Suppressor macrophage treated with lipopolysaccharide for 4 hours (primary cell): ENCODE measurements around the gene KCNIP1.
"Not testable (repeated sequence)": the region's sequence is repeated elsewhere in the genome, so short reads cannot be mapped to it uniquely, and the experiment has no call there.

ENCODE experiments used
- DNase-seq: peaks from one replicate; pipeline ENCODE4 v3.0.0-alpha.2; 2020

Gene KCNIP1

GRCh38 chr5:170538696-170539586 lies 35.1 kb downstream of the KCNIP1 start:
- DNase-seq, result peak; percentile 89

GRCh38 chr5:170540271-170540670 lies 36.5 kb downstream of the KCNIP1 start:
- no peak for DNase-seq

GRCh38 chr5:170541146-170541769 lies 37.4 kb downstream of the KCNIP1 start:
- no peak for DNase-seq

DNA sequence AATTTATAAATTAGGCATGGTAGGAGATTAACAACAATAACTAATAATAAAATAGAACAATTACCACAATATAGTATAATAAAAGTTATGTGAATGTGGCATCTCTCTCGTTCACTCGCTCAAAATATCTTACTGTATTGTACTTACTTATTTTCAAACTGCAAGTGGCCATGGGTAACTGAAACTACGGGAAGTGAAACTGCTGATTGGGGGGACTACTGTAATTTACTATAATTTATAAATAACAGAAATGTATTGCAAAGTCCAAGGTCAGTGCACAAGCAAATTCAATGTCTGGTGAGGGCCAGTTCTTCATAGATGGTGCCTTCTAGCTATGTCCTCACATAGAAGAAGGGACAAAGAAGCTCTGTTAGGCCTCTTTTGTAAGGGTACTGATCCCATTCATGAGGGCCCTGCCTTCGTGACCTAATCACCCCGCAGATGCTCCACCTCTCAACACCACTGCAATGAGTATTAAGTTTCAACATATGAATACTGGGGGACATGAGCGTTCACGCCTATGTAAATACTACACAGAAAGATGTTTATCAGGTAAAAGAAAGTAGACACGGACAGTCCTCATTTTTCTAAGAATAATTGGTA lies 39.0 kb downstream of the KCNIP1 start:
- peak; percentile 29 for DNase-seq

DNA sequence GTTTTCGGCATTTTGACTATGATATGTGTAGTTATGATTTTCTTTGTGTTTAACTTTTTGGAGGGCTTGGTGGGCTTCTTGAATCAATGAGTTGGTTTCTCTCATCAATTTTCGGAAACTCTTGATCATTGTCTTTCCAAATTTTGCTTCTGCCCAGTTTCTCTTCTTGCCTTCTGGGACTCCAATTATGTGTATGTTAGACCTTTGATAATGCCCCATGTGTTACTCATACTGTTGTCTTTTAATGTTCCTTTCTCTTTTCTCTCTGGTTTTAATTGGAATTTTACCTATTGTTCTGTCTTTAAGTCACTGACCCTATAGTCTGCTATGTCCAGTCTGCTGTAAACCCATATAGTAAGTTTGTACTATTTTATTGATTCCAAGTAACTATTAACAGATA lies 41.5 kb downstream of the KCNIP1 start:
- no peak for DNase-seq

DNA sequence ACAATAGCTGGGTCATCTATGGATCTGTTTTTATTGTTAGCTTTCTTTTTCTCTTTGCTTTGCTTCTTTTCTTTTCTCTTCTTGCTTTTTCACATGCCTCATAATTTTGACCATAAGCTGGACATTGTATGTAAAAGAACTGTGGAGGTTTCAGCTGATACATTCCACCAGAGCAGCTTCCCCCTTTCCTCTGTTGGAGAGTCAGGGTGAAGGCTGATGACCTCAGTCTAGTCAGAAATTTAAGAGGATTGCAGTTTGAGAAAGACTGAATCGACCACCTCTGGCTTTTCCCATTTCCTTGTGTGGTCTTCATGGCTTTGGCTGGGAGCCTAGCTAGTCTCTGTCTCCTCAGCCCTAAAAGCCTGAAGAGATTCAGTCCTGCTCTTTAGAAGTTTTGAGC lies 42.0 kb downstream of the KCNIP1 start:
- DNase-seq, result peak; percentile 29

GRCh38 chr5:170546282-170546681 lies 42.5 kb downstream of the KCNIP1 start:
- DNase-seq, result peak; percentile 5

- not testable (repeated sequence) for DNase-seq
These were observed 46.6 kb downstream of the KCNIP1 start for GRCh38 chr5:170550382-170550781.

DNA sequence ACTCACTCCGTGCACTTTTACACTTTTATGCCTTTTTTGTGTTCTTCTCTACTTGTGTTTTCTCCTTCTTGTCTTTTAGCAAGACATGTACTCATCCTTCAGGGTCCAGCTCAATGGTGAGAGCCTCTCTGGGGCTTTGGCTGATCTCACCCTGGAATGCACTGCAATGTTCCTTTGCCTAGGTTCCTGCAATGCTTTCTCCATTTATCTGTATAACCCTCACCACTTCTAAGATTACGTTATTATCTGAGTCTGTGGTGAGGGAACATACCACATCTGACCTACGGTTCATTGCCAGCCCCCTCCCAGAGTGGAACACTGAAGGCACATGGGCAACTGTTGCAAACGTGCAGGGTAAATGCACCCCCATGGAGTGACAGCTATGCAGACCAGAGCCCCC lies 47.3 kb downstream of the KCNIP1 start:
- DNase-seq, result no peak

GRCh38 chr5:170551622-170552021 lies 47.8 kb downstream of the KCNIP1 start:
- no peak for DNase-seq

DNA sequence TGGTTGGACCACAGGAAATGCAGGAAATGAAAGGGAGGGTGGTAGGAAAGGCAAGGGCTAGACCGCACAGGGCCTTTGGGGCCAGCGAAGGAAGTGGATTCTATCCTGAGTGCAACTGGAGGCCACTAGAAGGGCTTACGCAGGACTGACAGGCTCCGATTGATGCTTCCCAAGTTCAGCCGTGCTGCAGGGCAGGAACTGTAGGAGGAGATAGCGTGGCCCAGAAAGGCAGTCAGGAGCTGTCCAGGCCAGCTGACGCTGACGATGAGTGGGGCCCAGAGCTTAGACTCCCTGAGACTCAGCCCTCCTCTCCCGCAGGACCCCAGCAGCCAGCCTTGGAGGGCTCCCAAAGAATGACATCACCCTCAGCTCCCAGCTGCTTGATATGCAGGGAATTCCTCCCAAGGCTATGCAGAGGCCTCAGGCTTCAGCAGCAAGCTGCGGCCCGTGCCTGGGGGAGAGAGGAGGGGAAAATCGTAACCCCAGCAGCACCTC lies 48.8 kb downstream of the KCNIP1 start:
- peak; percentile 23 for DNase-seq

- DNase-seq, result no peak
These were observed 49.4 kb downstream of the KCNIP1 start for GRCh38 chr5:170553218-170553617.

DNA sequence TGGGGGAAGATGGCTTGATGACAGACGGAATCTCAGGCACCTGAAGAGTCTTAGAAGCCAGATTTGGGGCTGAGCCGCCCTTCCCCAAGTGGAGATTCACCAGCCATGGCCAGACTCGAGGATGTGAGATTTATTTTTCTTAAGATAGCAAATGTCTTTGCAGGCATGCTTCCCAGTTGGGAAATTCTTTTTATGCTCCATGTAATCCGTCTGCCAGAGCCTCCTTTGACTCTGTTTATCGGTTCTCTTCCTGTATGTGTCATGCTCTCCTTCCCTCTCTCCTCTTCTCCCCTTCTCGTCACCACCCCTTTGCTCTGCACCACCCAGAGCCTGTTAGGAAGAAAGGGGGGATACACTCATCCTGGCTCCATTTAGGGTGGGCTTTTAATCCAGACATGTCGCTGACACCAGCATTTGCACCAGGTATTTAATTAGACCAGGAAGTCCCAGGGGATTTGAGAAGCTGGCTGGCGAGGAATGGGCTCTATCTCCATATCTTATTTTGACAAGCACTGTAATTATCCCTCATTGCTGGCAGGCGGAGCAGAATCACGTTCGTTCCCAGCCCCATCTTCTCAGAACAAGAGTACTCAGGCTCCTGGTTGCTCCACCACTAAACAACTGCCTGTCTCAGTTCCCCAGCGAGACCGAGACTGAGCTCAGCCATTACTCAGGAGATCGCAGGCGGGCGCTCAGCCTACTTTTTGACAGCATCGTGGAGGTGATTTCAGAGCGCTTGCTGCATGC lies 50.9 kb downstream of the KCNIP1 start:
- no peak for DNase-seq

GRCh38 chr5:170557314-170557713 lies 53.5 kb downstream of the KCNIP1 start:
- no peak for DNase-seq

GRCh38 chr5:170559296-170559695 lies 55.5 kb downstream of the KCNIP1 start:
- no peak for DNase-seq

GRCh38 chr5:170560938-170561337 lies 57.1 kb downstream of the KCNIP1 start:
- no peak for DNase-seq

- peak; percentile 9 for DNase-seq
These were observed 58.5 kb downstream of the KCNIP1 start for GRCh38 chr5:170562166-170562874.

DNA sequence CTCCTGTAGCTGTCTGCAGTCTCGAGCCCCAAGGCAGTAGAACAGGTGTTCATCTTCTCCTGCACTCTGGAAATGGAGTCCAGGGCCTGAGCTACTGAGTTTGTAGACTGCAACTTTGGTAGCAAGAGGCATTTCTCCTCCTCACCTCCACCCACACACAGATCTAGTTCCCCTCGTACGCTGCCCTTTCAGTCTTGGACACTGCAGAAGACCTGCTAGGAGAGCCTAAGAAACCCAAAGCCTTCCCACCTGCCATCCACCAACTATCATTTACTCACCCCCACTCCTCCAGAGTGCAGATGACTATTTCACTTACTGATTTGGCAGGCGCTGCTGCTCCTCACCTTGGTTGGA lies 59.0 kb downstream of the KCNIP1 start:
- DNase-seq, result peak; percentile 12

- DNase-seq, result peak; percentile 40
These were observed 60.2 kb downstream of the KCNIP1 start for GRCh38 chr5:170563824-170564567.

- no peak for DNase-seq
These were observed 61.3 kb downstream of the KCNIP1 start for GRCh38 chr5:170565072-170565471.

DNA sequence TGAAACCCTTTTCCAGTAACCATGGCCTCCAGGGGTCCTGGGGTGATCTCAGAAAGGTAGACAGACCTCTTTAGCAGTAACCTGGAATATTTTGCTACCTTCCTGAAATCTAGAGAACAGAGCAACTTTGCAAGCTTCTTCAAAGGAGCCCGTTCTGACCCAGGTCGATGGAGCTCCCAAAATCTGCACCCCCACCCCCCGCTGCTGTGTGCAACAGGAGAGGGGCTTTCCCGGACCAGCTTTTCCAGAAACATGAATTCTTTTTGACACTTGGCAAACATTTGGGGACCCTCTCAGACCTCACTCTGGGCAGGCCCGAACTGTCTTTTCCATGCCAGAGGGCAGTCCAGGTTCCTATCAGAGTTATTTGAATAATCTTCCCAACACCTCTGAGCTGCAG lies 65.3 kb downstream of the KCNIP1 start:
- DNase-seq, result no peak

- no peak for DNase-seq
These were observed 66.7 kb downstream of the KCNIP1 start for GRCh38 chr5:170570476-170570875.
